HFFc6 (cell line): ENCODE measurements around the gene COMMD8. TPM values are rescaled to one million over a fixed set of nuclear protein-coding genes. Genes with fewer than 3 reads are reported as not detected.
"Not testable (repeated sequence)": the region's sequence is repeated elsewhere in the genome, so short reads cannot be mapped to it uniquely, and the experiment has no call there.

Source experiments
- DNase-seq: peaks from one replicate; pipeline ENCODE4 v3.0.0-alpha.2; 2018
- H3K27ac Mint-ChIP-seq: 2 replicates; pipeline ENCODE4 v1.8.0; 2020; ENCODE audit warnings: mild to moderate bottlenecking, mixed read lengths
- H3K27me3 Mint-ChIP-seq: 2 replicates; pipeline ENCODE4 v1.8.0; 2021; ENCODE audit warnings: mild to moderate bottlenecking, moderate library complexity, mixed read lengths; ENCODE audit not compliant: insufficient read depth
- H3K36me3 Mint-ChIP-seq: 2 replicates; pipeline ENCODE4 v1.8.0; 2021; ENCODE audit warnings: low read depth, mixed read lengths
- H3K4me1 Mint-ChIP-seq: 2 replicates; pipeline ENCODE4 v1.8.0; 2020; ENCODE audit warnings: low read depth, mixed read lengths
- H3K4me3 Mint-ChIP-seq: 2 replicates; pipeline ENCODE4 v1.8.0; 2020; ENCODE audit warnings: mild to moderate bottlenecking, moderate library complexity, mixed read lengths
- H3K9me3 Mint-ChIP-seq: 2 replicates; pipeline ENCODE4 v1.8.0; 2020; ENCODE audit warnings: mild to moderate bottlenecking, mixed read lengths
- total RNA-seq, 6 experiments: library from RNA; stranded (reverse); fragmentation: NEBNext Ultra II Directional; extraction: Animal tissue kit (Norgen Biotek cat#: 25700); gene quantifications; 2 replicates in 1 of 6; 3 replicates in 5 of 6; pipeline ENCODE4 v1.2.3, GENCODE V29; 2021
- TF ChIP-seq, protein P1 (sequence below): fragments of 200-600 bp; sonication (generic); IDR thresholded peaks from 2 replicates; pipeline ENCODE4 v1.5.0; 2021; ENCODE audit warnings: antibody characterized with exemption, mild to moderate bottlenecking

COMMD8 gene
- total RNA-seq, 6 experiments from 2014 or later, result 35.4 to 40.4 (median 36.9) TPM

DNA sequence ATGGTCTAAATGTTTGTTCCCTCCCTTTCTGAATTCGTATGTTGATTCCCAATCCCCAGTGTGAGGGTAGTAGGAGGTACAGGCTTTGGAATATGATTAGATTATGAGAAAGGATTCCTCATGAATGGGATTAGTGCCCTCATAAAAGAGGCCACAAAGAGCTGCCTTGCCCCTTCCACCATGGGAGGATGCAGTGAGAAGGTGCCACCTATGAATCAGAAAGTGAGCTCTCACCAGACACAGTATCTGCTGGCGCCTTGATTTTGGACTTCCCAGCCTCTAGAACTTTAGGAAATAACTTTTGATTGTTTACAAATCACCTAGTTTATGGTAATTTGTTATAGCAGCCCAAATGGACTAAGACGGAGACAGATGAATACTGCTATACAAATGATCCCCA lies 25.2 kb upstream of the COMMD8 start:
- Mint-ChIP-seq H3K27ac (no peak overlapping the region), H3K4me3 (no peak overlapping the region), H3K36me3 (peaks cover 32% of the 10 kb centered on the region), H3K27me3 (peaks cover 4% of the 10 kb centered on the region; the same call in 1 of the 2 replicates), H3K4me1 (peaks cover 57% of the 10 kb centered on the region), H3K9me3 (no peaks in the 10 kb centered on the region)
- no peak for DNase-seq
- TF ChIP-seq, protein P1, sequence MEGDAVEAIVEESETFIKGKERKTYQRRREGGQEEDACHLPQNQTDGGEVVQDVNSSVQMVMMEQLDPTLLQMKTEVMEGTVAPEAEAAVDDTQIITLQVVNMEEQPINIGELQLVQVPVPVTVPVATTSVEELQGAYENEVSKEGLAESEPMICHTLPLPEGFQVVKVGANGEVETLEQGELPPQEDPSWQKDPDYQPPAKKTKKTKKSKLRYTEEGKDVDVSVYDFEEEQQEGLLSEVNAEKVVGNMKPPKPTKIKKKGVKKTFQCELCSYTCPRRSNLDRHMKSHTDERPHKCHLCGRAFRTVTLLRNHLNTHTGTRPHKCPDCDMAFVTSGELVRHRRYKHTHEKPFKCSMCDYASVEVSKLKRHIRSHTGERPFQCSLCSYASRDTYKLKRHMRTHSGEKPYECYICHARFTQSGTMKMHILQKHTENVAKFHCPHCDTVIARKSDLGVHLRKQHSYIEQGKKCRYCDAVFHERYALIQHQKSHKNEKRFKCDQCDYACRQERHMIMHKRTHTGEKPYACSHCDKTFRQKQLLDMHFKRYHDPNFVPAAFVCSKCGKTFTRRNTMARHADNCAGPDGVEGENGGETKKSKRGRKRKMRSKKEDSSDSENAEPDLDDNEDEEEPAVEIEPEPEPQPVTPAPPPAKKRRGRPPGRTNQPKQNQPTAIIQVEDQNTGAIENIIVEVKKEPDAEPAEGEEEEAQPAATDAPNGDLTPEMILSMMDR, result no peak

DNA sequence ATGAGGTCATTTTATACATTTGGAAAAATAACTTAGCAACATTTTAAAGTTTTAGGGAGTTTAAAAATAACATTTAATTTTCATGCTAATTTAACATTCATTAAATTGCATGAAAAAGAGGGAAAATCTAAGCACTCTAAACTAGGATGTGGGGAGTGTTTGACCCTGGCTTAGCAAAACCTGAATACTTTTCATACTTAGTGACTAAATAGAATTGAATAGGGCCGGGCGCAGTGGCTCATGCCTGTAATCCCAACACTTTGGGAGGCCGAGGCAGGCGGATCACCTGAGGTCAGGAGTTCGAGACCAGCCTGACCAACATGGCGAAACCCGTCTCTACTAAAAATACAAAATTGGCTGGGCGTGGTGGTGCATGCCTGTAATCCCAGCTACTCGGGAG lies 23.2 kb upstream of the COMMD8 start:
- H3K36me3 Mint-ChIP-seq, result peaks cover 30% of the 10 kb centered on the region
- H3K9me3 Mint-ChIP-seq, result not testable (repeated sequence)

DNA sequence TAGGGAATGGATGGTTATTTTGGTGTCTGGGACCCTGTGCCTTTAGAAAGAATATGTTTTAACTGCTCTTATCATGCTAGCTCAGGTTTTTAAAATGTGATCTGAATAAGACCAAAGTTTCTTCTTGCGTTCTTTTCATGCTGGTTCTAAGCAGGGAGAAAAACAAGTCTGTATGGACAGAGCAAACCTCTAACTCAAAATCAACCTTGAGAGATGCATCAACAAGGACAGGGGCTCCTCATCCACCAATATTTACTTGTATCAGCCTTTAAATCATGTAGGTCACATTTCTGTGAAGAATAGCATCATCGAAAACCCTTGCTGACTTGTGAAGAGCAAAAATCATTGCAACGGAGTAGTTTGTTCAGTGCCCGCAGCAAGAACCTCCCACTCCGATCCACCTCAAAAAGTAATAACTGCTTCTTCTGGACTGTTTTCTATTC lies 22.8 kb upstream of the COMMD8 start:
- no peak for DNase-seq
- peak overlapping the region; percentile 99 for H3K27ac Mint-ChIP-seq
- peaks cover 53% of the 10 kb centered on the region for H3K4me1 Mint-ChIP-seq
- H3K27me3 Mint-ChIP-seq, result peaks cover 4% of the 10 kb centered on the region; the same call in 1 of the 2 replicates
- peak overlapping the region; percentile 98 for H3K4me3 Mint-ChIP-seq
- TF ChIP-seq, protein P1, result no peak
- H3K9me3 Mint-ChIP-seq, result no peaks in the 10 kb centered on the region
- peaks cover 25% of the 10 kb centered on the region for H3K36me3 Mint-ChIP-seq

More for the DNA sequence above, 23.2 kb upstream of the COMMD8 start:
- not testable (repeated sequence) for DNase-seq, H3K27me3 Mint-ChIP-seq
- H3K4me1 Mint-ChIP-seq, result peaks cover 56% of the 10 kb centered on the region
- H3K27ac Mint-ChIP-seq, result peak overlapping the region; percentile 99
- peak overlapping the region; percentile 98 for H3K4me3 Mint-ChIP-seq

DNA sequence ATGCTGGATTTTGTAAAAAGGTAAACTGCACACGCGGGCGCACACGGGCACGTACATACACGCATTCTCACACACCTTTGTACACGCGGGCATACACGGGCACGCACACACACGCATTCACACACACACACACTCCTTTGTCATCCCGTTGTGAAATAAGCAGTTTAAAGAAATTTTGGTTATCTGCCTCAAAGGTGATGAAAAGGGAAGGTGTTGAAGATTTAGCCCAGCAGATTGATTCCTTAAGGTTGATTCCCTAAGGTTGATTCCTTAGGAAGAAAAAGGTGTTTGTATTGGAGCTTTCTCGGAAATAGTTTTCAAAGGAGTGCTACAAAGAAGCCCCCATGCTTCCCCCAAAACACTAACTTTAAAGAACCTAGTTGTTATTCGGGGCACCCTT lies 22.3 kb upstream of the COMMD8 start:
- Mint-ChIP-seq H3K36me3 (peaks cover 21% of the 10 kb centered on the region), H3K4me3 (peak overlapping the region; percentile 98), H3K27me3 (peaks cover 4% of the 10 kb centered on the region; the same call in 1 of the 2 replicates), H3K4me1 (peaks cover 48% of the 10 kb centered on the region), H3K9me3 (no peaks in the 10 kb centered on the region), H3K27ac (peak overlapping the region; percentile 99)
- no peak for DNase-seq
- TF ChIP-seq, protein P1, result no peak

DNA sequence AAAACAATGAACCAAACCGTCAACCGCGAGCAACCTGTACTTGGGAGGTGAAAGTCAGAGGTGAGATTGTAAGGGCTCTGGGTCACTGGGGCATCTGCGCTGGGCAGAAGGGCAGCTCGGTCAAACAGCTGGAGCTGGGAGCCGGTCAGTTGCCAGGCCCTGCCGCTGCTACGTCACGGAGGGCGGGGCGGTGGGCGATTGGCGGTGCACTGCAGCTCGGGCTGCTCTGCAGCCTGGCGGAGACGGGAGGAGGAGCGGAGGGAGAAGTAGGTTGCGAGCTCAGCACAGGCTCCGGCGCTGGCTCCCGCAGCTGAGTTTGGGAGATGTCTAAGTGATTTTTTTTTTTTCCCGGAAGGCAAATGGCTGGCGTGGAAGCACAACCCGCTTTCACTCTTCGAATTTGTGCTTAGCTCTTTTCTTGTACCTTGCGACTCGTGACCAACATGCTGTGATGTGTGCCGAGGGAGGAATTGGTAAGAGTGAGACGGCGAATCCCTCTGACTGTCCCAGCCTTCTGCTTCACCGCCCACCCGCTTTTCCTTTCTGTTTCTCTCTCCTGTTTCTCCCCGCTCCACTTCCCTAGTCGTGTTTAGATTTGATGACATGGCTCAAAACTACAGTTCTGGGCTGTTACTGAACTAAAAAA lies 21.7 kb upstream of the COMMD8 start, which contains the start of gene ATP10D:
ATP10D (plus strand) TSS at position 229 of the 646 bp plus-strand sequence. CDS start 27,266 bp downstream, outside the sequence.
- peaks cover 4% of the 10 kb centered on the region; the same call in 1 of the 2 replicates for H3K27me3 Mint-ChIP-seq
- H3K4me3 Mint-ChIP-seq, result peak within 1 kb of the TSS; percentile 98
- H3K4me1 Mint-ChIP-seq, result peaks cover 42% of the 10 kb centered on the region
- peaks cover 15% of the 10 kb centered on the region for H3K36me3 Mint-ChIP-seq
- TF ChIP-seq, protein P1, result no peak
- DNase-seq, result peak; percentile 92
- H3K27ac Mint-ChIP-seq, result peak within 1 kb of the TSS; percentile 99
- H3K9me3 Mint-ChIP-seq, result no peaks in the 10 kb centered on the region

DNA sequence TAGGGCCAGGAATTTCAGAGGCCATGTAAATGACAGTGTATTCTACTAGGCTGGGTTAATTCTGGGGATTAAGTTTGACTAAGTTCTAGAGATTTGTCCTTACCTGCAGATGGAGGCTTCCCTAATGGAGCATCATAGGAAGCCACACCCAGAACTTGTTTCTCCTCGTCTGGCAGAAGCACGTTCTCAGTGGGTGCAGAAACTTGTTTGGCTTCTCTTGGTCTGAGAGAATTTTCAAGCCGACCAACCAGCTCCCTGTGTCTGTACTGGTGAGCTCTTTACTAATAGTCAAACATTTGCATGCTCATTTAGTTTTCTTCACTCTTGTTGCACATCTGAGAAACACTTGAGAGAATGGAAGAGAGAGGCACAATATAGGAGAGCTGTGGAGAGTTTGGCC lies 20.7 kb upstream of the COMMD8 start:
- Mint-ChIP-seq H3K4me1 (peaks cover 36% of the 10 kb centered on the region), H3K4me3 (peak overlapping the region; percentile 98), H3K9me3 (no peaks in the 10 kb centered on the region), H3K27ac (peak overlapping the region; percentile 99), H3K36me3 (peaks cover 14% of the 10 kb centered on the region; the same call in 1 of the 2 replicates), H3K27me3 (peaks cover 4% of the 10 kb centered on the region; the same call in 1 of the 2 replicates)
- DNase-seq, result no peak
- TF ChIP-seq, protein P1, result no peak
